VCaP (cell line): ENCODE results near the gene PLCB1.

ENCODE experiments used
- H3K27ac ChIP-seq: fragments of 450-650 bp; 2 replicates; pipeline ENCODE4 v1.5.1; 2017
- TF ChIP-seq, protein P1 (sequence below): fragments of 450-650 bp; conservative IDR thresholded peaks from 2 replicates; pipeline ENCODE4 v1.5.1; 2017; ENCODE audit warnings: mild to moderate bottlenecking, moderate library complexity

Gene PLCB1

DNA sequence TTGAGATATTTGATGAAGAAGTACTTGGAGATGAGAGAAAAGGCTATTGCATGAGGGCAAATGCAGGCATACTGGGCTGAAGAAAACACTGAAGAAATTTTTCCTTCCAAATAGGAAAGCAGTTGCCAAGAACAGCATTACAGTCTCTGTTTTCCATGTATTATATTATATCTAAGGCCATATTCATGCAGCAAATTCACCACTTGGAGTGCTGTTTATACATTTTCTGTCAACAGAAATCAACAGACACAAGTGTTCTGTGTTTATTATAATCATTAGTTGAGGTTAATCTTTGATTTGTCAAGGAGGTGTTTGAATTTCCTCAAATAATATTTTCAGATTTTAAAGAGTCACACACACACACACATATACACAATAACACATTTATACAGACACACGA is 668.0 kb downstream of the PLCB1 start:
- TF ChIP-seq, protein P1, sequence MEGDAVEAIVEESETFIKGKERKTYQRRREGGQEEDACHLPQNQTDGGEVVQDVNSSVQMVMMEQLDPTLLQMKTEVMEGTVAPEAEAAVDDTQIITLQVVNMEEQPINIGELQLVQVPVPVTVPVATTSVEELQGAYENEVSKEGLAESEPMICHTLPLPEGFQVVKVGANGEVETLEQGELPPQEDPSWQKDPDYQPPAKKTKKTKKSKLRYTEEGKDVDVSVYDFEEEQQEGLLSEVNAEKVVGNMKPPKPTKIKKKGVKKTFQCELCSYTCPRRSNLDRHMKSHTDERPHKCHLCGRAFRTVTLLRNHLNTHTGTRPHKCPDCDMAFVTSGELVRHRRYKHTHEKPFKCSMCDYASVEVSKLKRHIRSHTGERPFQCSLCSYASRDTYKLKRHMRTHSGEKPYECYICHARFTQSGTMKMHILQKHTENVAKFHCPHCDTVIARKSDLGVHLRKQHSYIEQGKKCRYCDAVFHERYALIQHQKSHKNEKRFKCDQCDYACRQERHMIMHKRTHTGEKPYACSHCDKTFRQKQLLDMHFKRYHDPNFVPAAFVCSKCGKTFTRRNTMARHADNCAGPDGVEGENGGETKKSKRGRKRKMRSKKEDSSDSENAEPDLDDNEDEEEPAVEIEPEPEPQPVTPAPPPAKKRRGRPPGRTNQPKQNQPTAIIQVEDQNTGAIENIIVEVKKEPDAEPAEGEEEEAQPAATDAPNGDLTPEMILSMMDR: peak; percentile 63
- H3K27ac ChIP-seq: no peak overlapping the region

DNA sequence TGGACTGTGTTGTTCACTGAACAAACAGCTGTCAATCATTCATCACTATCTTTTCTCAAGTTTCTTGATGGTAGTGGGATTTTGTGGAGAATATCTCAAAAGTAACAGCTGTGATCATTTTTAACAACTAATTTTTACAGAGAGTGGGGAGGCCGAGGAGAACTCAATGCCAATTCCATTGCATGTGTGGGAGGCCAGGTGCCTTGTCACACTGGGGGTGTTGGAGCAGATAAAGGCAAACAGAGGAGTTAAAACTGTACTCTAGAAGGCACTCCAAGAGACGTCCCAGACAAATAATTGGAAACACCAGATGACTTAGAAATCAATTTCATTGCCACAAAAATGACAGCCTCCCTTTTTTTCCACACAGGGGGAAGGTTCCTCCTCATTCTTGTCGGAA is 669.6 kb downstream of the PLCB1 start:
- TF ChIP-seq, protein P1: no peak
- no peak overlapping the region for H3K27ac ChIP-seq

DNA sequence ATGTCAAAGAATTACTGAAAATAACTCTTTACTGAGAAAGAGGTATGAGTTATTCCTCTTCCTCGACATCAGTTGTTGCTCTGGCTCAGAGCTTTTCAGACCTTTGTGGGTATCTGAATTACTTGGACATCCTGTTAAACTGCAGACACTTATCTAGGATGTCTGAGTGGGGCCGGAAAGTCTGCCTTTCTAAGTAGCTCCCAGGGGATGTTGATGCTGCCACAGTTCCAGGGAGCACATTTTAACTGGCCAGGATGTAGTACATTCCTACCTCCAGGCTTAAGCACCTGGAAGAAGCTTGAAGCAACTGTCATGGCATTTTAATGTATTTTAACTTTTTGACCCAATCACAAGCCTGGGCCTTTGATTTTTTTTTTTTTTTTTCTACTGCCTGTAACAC is 671.0 kb downstream of the PLCB1 start:
- TF ChIP-seq, protein P1: no peak
- no peak overlapping the region for H3K27ac ChIP-seq

DNA sequence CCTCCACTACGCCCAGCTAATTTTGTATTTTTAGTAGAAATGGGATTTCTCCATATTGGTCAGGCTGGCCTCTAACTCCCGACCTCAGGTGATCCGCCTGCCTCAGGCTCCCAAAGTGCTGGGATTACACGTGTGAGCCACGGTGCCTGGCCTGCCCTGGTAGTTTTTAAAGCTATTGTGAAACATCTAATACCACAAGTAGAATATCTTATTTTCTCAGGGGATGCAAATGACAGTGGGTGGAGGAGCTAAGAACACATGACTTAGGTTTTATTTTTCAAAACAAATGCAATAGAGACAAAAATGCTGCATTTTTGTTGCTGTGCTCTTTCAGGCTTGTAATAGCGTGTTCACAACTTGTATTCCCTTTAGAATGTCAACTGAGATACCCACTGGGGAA is 671.9 kb downstream of the PLCB1 start:
- no peak overlapping the region for H3K27ac ChIP-seq
- TF ChIP-seq, protein P1: no peak

DNA sequence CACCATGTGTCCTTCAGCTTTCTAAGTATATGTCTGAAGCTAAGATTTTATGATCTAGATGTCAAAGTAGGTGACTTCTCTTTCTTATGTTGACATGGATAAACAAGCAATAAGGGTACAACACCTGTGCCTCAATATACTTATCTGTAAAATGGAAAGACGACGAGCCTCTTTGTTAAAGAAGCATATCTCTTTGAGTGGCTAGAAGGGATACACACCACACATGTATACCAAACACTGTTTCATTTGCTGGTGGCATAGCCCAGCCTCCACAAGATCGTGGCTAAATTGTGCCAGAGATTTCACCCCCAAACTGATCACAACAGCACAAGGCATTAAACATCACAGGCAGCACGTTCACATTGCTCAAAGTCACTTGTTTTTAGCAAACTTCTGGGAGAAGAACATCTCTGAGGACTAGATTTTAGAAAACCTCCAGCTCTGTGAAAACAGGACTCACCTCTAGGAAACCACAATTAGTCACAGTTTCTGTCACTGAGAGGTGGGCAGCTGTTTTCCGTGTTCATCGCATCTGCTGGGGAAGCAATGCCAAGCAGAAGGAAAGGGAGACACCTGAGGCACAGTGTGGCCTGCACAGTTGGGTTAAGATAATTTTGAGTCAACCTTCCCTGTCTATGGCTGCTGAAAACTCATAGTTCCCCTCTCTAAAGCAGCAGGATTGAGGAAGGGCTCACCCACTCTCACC is 673.8 kb downstream of the PLCB1 start:
- TF ChIP-seq, protein P1: no peak
- H3K27ac ChIP-seq: peak overlapping the region; percentile 86; the same call in 1 of the 2 replicates

DNA sequence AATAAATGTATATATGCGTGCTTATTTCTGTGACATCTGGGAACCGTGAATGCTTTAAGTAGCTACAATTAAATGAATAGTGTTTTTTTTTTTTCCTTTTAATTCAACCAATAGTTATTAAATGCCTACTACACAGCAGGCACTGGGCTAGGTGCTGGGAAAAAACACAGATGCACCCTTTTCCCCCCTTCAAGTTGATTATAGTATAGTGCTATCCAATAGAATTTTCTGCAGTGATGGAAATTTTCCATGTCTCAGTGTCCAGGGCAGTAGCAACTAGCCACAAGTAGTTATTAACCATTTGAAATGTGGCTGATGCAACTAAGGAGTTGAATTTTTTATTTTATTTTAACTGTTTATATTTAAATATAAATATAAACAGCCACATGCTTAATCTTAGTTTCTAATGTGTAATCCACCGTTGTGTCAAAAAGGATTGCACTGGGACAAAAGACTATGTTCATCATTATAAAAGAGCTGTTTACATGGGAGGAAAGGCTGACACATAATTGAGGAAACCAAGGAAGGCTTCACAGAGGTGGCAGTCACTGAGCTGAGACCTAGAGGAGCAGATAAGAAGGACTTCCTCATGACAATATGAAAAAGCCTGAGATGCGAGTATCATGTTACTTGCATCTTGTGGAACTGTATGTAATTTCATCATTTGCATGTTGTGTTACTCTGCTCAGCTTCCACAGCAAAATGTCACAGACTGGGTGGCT is 675.6 kb downstream of the PLCB1 start:
- peak overlapping the region; percentile 86 for H3K27ac ChIP-seq
- TF ChIP-seq, protein P1: no peak

DNA sequence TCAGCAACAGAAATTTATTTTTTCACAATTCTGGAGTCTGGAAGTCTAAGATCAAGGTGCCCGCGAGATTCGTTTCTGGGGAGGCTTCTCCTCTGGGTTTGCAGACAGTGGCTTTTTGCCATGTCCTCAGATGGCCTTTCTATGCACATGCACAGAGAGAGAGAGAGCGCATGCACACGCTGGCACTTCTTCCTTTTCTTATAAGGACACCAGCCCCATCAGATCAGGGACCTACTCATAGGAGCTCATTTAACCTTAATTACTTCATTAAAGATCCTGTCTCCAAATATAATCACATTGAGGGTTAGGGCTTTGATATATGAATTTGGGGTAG is 676.1 kb downstream of the PLCB1 start:
- H3K27ac ChIP-seq: peak overlapping the region; percentile 86
- TF ChIP-seq, protein P1: no peak
